ENCODE data around the gene PSME2. TPM values are rescaled to one million over a fixed set of nuclear protein-coding genes. Genes with fewer than 3 reads are reported as not detected.
"Not testable (repeated sequence)": the region's sequence is repeated elsewhere in the genome, so short reads cannot be mapped to it uniquely, and the experiment has no call there.

The PSME2 gene
- total RNA-seq, 1 donor from 2014 or later, result 163 TPM

- no peak for DNase-seq (ENCODE audit: low read depth in 2 of 2)
Observed at GRCh38 chr14:24115422-24116127, 30.8 kb downstream of the PSME2 start.

- peak; percentile 99 to 100 for DNase-seq (ENCODE audit: low read depth in 2 of 2)
Observed at GRCh38 chr14:24114532-24115421, 31.6 kb downstream of the PSME2 start, which contains the start of the genes DCAF11 and NRL. Gene DCAF11, plus strand, starts transcription at chr14:24114777. Its CDS starts 818 bp downstream, at chr14:24115595. Gene NRL, minus strand, starts transcription at chr14:24114949. Its CDS starts 32,101 bp downstream, at chr14:24082848.

- DNase-seq (ENCODE audit: low read depth in 2 of 2), result peak; percentile 41 to 81
Observed at GRCh38 chr14:24113801-24114531, 32.4 kb downstream of the PSME2 start.

- no peak for DNase-seq (ENCODE audit: low read depth in 2 of 2)
Observed at GRCh38 chr14:24113379-24113800, 33.0 kb downstream of the PSME2 start.

- DNase-seq (ENCODE audit: low read depth in 2 of 2), result no peak
Observed at GRCh38 chr14:24110523-24110922, 35.9 kb downstream of the PSME2 start.

GRCh38 chr14:24110060-24110459, 36.4 kb downstream of the PSME2 start:
- DNase-seq (ENCODE audit: low read depth in 2 of 2), result no peak

- DNase-seq (ENCODE audit: low read depth in 2 of 2), result no peak
Observed at GRCh38 chr14:24108336-24108874, 38.0 kb downstream of the PSME2 start.

GRCh38 chr14:24106672-24107271, 39.6 kb downstream of the PSME2 start:
- DNase-seq (ENCODE audit: low read depth in 2 of 2), result no peak

- not testable (repeated sequence) for DNase-seq (ENCODE audit: low read depth in 2 of 2)
Observed at GRCh38 chr14:24105609-24106239, 40.7 kb downstream of the PSME2 start.

- no peak for DNase-seq (ENCODE audit: low read depth in 2 of 2)
Observed at GRCh38 chr14:24103451-24103850, 43.0 kb downstream of the PSME2 start.

- no peak for DNase-seq (ENCODE audit: low read depth in 2 of 2)
Observed at GRCh38 chr14:24102357-24103048, 43.9 kb downstream of the PSME2 start.

- DNase-seq (ENCODE audit: low read depth in 2 of 2), result no peak
Observed at GRCh38 chr14:24100982-24101494, 45.4 kb downstream of the PSME2 start.

GRCh38 chr14:24100197-24100981, 46.0 kb downstream of the PSME2 start:
- DNase-seq (ENCODE audit: low read depth in 2 of 2), result no peak

- DNase-seq (ENCODE audit: low read depth in 2 of 2), result no peak
Observed at GRCh38 chr14:24098927-24099813, 47.2 kb downstream of the PSME2 start.

- no peak for DNase-seq (ENCODE audit: low read depth in 2 of 2)
Observed at GRCh38 chr14:24098229-24098926, 48.0 kb downstream of the PSME2 start.

GRCh38 chr14:24096545-24097181, 49.7 kb downstream of the PSME2 start:
- no peak for DNase-seq (ENCODE audit: low read depth in 2 of 2)

Data from dermis microvascular lymphatic vessel endothelial cell (primary cell).